ENCODE results near the gene ZNF768.
"Not testable (repeated sequence)": the region's sequence is repeated elsewhere in the genome, so short reads cannot be mapped to it uniquely, and the experiment has no call there.

Gene ZNF768

DNA sequence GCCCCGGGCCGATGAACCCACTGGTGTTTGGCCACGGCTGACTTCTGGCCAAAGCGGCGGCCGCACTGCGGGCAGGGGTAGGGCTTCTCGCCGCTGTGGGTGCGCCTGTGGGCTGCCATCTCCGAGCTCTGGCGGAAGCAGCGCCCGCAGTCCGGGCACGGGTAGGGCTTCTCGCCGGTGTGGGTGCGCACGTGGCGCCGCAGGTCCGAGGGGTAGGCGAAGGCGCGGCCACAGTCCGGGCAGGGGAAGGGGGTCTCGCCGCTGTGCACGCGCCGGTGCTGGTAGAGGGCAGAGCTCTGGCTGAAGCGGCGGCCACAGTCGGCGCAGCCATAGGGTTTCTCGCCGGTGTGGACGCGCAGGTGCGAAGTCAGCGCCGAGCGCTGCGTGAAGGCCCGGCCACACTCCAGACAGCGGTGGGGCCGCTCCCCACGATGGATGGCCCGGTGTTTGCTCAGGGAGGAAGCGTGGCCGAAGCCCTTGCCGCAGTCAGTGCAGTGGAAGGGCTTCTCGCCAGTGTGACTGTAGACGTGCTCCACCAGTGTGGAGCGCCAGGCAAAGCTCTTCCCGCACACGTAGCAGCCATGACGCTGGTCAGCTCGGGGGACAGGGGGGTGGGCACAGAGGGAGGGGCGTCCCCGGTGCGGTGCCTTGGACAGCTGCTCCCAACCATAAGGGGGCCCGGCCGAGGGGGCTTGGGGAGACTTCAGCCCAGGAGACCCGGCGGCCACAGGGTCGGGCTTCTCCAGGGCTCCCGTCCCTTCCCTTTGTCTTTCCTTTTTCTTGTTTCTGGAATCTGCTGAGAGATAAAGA, 29.2 kb upstream of the ZNF768 start:
- DNase-seq = no peak

DNA sequence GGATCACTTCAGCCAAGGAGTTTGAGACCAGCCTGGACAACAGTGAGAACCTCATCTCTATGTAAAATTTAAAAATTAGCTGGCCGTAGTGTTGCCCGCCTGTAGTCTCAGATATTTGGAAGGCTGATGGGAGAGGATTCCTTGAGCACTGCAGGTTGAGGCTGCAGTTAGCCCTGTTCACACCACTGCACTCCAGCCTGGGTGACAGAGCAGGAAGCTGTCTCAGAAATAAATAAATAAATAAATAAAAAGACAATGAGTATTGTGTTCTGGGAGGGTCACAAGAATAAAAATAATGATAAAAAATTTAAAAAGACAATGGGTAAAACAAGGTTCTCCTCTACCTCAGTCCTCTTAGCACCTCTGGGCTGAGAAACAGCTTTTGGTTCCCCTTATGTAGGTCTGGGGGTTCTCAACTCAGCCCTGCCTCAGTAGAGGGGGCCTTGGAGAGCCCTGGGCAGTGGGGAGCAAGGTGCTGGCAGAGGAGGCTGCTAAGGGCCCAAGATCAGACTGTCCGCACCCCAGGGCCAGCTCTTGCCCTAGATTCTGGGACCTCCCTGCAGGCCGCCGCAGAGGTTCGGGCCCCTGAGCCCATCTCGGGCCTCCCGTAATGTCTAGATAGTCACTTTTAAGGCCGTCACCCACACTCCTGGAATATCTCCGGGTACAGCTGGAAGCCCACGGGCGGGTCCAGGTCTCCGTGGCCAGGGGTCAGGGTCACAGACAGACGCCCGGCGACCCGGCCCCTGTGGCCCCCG, 28.4 kb upstream of the ZNF768 start:
- DNase-seq = no peak

GRCh38 chr16:30553393-30553899, 27.1 kb upstream of the ZNF768 start:
- no peak for DNase-seq

- DNase-seq = no peak
Observed at GRCh38 chr16:30552956-30553355, 26.6 kb upstream of the ZNF768 start.

GRCh38 chr16:30551781-30552180, 25.4 kb upstream of the ZNF768 start:
- DNase-seq = no peak

DNA sequence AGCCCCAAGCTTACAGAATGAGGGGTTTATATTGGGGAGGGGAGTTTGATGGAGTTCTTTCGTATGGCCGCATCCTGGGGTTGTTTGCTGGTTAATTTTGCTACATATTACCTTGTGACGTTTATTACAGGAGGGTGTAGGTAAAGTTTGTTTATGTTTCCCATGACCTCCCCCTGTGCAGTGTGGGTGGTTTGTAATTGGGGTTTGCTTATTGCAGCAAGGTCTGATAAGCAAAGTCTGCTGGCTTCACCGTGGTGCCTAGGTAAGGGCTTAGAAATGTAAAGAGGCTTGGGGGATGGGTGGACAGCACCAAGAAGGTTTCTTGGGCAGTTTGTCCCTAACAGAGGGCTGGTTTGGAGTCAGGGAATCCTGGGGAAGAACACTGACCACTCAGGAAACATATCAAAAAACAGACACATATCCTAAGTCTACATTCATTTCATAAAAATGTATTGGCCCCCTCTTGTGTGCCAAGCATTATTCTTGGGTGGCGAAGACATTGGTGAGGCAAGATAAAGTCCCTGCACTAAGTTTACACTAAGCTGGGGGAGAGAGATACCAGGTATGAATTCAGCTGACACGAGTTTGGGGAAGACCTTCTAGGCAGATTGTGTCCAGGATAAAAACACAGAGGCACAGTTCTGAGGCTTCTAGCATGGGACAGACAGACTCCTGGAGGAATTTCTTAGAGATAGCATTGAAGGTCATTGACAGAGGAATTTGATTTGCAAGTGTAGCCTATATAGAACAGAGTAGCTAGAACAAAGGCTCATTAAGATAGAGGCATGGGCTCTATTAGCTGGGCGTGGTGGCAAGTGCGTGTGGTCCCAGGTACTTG, 22.3 kb upstream of the ZNF768 start:
- no peak for DNase-seq

GRCh38 chr16:30546115-30546514, 19.7 kb upstream of the ZNF768 start:
- no peak for DNase-seq

DNA sequence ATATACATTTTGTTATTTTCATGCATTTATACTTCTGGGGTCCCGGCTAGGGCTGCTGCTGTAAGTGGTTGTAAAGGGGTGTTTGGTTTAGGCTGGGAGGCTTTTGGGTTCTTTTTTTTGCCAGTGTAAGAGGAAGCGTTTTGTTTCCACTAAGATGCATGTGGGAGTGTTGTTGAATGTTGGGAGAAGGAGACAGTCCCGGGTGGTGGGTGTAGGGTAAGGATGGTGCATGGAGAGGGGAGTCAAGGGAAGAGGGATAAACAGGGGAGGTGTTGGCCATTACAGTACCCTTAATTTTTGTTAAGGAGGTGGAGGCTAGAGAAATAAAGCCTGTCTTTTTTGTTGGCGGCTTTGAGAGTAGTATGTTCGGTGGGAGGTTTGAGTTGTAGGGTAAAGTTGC, 16.7 kb upstream of the ZNF768 start:
- DNase-seq = no peak

- DNase-seq = no peak
Observed at GRCh38 chr16:30541502-30542329, 15.3 kb upstream of the ZNF768 start.

GRCh38 chr16:30540916-30541464, 14.6 kb upstream of the ZNF768 start:
- not testable (repeated sequence) for DNase-seq

- DNase-seq = not testable (repeated sequence)
Observed at GRCh38 chr16:30539986-30540526, 13.7 kb upstream of the ZNF768 start.

DNA sequence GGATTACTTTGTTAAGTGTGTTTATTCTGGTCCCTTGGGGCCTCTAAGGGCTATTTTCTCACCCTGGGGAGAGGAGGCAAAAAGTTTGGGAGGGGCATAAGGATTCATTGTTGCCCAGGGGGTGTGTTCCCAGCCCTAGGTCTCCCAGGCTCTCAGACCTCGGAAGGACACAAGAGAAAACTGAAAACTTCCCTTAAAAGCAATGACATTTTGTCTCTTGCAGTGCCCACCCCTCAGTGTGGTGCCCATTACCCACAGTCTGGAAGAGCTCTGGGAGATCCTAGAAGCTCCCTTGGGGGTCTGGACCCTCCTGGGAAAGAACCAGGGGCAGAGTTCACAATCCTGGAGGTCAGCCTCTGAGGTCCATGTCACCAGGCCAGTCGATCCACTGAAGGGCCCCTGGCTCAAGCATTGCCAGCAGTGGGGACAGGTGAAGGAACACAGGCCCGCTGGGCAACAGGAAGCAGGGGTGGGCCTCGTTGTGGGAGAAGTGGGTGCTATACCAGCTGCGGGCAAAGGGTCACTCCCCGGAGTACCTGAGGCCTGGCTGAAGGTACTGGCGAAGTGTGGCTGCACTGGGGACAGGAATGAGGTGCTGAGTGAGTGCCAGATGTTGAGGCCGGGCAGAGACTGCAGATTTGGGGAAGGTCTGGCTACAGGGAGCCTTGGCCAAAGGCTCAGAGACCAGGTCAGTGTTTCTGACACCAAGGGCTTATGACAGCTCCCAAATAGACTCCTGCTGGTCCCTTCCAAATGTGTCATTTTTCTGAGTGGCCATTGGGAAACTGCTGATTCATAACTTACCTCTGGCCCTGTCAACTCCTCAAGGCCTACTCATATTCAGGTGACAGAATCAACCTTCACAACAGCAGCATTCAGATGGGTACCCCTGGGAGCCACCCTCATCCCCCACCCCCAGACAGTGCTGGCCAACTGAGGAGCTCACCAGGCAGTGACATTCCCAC, 12.9 kb upstream of the ZNF768 start:
- no peak for DNase-seq

DNA sequence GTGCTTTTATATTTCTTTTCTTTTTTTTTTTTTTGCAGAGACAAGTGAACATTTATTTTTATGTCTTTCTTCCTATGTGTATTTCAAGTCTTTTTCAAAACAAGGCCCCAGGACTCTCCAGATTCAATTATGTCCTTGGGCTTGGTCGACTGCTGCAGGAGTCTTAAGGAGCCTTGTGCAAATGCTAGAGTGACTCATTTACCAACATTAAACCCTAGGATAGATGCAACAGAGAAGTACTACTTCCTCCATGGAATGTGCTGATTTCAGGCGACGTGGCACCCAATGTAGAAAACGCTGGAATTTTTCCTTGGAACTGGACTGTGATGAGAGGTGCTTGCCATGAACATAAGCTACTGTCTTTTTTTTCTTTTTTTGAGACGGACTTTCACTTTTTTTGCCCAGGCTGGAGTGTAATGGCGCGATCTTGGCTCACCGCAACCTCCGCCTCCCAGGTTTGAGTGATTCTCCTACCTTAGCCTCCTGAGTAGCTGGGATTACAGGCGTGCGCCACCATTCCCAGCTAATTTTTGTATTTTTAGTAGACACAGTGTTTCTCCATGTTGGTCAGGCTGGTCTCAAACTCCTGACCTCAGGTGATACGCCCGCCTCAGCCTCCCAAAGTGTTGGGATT, 10.1 kb upstream of the ZNF768 start:
- not testable (repeated sequence) for DNase-seq

GRCh38 chr16:30535777-30536190, 9.4 kb upstream of the ZNF768 start:
- DNase-seq = peak; percentile 25

DNA sequence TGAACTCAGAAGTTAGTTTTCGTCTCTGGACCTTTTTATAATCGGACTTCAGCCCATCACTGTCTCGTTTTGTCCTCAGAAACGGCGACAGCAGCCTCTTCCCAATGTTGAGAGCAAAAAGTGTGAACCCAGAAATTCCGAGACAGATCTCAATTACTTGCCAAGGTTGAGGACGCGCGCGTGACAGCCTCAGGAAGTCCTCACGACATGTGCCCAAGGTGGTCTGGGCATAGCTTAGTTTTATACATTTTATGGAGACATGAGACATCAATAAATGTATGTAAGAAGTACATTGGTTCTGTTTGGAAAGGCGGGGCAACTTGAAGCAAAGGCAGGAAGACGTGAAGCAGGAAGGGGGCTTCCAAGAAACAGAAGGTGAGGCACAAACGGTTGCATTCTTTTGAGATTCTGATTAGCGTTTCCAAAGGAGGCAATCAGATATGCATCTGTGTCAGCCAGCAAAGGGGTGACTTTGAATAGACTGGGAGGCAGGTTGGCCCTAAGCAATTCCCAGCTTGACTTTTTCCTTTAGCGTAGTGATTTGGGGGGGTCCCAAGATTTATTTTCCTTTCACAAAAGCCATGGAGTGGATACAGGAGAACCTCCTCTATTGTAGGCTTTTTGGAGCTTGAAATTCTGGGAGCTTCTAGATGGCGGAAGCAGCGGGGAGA, 8.9 kb upstream of the ZNF768 start:
- DNase-seq = peak; percentile 38

- DNase-seq = peak; percentile 58
Observed at GRCh38 chr16:30534368-30535105, 8.2 kb upstream of the ZNF768 start, which contains the start of gene ZNF747. ZNF747 (minus strand) TSS chr16:30534858; CDS start chr16:30534679, 179 bp downstream.

DNA sequence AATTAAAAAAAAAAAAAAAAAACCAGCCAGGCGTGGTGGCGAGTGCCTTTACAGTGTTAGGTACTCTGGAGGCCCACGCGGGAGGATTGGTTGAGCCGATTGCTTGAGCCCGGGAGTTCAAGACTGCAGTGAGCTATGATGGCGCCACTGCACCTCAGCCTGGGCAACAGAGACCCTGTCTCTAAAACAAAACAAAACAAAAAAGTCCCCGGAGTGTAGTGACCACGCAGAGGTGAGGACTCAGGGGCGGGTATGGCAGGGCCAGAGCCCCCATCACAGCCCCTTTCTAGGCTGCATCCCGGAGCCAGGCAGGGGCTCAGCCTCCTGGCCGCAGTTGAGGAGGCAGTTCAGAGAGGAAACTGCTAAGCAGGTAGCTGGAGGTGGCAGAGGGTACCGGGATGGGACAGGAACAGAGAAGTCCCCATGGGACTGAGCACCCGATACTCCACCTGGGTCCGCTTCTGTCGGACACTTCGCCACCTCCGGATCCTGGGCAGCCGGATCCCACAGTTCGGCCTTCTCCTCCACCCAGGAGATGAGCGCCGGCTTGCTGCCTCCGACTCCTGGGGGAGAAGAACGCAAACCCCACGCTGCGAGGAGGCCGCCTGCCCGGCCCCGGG, 7.5 kb upstream of the ZNF768 start:
- no peak for DNase-seq

DNA sequence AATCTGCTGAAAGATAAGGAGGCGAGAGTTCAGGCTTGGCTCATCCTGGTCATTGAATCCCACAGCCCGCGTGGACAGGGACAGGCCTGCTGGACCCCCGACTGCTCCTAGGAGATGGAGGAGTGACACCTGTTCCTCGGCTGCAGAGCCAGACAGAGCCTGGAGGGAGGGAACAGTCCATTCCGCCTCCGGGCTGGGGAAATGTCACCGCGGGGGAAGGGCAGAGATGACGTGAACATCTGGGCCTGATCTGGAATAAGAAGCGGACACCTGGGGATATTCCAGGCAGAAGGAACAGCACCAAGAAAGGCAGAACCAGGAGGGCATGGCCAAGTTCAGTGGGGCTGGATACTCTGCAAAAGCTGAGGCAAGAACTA, 6.8 kb upstream of the ZNF768 start:
- DNase-seq = no peak
